Left hindlimb (tissue), 1 donor: ENCODE data around the gene CLDN25.

Source experiments
- DNase-seq: peaks from one replicate; pipeline ENCODE4 v3.0.0-alpha.2; 2018

The CLDN25 gene

DNA sequence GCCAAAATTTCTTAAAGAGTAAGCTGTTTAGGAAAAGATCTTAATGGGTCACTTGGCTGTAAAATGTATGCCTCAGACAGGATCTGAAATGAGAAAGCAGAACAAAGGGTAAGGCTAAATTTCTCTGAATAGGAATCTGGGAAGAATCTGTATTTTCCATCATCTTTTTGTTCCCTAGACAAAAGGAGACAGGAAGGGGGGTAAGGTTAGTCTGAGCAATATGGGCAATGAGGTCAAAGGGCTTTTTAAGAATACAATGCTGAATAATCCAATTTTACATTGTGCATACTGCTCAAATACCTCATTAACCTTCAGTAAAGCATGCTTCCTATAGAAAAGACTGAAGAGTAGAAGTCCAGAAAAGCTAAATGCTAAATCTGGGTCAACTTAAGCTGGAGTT, 34.6 kb downstream of the CLDN25 start:
- no peak for DNase-seq

DNA sequence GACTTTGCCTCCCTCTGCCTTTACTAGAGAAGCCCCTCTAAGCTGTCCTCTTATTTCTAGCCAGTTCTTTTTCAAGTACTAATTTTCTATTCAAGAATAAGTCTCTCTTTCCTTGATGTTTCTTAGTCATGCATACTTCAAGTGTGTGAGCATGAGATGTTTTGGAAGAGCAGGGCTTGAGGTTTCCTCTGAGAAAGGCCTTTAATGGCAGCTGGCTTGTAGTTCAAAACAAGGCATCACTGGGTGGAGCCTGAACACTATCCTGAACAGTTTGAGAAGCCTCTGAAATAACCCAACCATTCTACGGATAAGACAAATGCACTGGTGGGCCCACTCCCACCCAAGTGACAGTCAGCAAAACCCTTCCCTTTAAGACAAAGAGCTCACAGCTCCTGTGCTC, 37.6 kb downstream of the CLDN25 start:
- DNase-seq = no peak

DNA sequence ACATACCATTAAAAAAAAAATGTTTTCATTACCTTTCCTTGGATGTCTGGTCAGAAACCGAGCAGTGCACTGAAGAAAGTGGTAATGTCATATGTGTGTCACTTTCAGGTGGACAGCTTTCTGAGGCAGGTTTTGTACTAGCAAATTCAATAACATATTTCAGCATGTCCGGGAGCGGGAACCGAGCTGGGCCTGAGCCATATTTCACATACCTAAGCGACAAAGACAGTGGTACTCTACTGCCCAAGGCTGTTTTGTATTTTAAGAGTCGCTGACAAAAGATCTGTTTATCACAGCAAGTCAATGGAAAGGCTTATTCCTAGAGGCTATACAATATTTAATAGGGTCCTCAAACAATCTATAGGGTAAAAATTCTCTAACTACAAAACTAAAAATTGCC, 38.0 kb downstream of the CLDN25 start:
- DNase-seq = no peak

DNA sequence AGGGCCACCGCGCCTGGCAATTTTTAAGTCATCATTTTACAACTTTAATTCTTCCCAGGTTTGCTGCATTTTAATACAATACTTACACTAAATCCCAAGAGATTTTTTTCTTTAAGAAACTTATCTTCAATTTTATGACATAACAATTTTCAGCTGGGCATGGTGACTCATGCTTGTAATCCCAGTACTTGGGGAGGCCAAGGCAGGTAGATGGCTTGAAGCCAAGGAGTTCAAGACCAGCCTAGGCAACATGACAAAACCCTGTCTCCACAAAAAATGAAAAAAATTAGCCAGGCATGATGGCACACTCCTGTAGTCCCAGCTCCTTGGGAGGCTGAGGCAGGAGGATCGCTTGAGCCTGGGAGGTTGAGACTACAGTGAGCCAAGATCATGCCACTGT, 38.8 kb downstream of the CLDN25 start:
- DNase-seq = no peak

DNA sequence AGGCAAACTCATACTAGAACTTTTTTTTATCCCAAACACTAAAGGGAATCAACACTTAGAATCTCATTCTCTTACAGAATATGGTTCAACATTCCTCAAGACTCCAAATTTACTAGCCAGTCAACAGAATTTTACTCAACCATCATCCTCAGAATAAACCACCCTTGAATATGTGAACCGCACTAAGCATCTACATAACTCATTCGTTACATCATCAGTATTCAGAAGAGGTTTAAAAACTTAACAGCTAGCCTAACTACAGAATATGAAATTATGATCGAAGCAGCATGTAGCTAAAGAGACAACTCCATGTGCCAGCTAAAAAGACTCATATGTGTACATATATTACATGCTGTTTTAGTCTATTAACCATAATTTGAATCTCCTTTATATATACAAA, 47.9 kb downstream of the CLDN25 start:
- no peak for DNase-seq

DNA sequence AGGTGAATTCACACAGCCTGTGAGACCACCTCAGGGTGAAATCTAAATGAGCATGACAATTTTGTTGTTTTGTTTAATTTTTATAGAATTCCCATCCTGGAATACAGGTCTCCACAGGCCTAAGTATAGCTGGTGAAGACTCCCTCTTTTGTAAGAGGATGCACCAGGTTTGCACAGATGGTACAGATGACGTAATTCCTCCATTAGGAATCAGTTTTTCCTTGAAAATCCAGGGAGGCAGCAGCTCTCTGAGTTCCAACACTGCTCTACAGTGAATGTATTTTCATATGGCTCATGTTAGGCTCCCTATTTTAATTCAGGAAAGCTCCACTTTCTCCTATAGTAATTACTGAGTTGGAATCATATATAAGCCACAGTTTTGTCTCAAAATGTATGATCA, 48.6 kb downstream of the CLDN25 start:
- no peak for DNase-seq

DNA sequence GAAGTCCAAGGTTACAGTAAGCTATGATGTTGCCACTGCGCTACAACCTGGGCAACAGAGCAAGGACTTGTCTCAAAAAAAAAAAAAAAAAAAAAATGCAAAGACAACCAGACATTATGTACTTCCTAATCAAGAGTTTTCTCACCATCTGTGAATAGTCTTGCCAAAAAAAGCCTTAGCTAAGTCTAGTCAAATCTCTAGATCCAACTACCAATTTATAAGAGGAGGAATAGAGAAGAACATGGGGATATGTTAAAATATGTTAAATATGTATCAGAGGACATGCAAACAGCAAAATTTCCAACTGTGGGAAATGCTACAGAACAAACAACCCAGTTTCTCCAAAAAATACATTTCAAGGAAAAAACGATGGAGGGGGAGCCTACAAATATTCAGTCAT, 50.2 kb downstream of the CLDN25 start:
- no peak for DNase-seq
